Measurements from ENCODE around the gene PLCB1. TPM values are rescaled to one million over a fixed set of nuclear protein-coding genes. Genes with fewer than 3 reads are reported as not detected.

Gene PLCB1
- total and polyA plus RNA-seq, 2 donors: 16.8 to 147 TPM

DNA sequence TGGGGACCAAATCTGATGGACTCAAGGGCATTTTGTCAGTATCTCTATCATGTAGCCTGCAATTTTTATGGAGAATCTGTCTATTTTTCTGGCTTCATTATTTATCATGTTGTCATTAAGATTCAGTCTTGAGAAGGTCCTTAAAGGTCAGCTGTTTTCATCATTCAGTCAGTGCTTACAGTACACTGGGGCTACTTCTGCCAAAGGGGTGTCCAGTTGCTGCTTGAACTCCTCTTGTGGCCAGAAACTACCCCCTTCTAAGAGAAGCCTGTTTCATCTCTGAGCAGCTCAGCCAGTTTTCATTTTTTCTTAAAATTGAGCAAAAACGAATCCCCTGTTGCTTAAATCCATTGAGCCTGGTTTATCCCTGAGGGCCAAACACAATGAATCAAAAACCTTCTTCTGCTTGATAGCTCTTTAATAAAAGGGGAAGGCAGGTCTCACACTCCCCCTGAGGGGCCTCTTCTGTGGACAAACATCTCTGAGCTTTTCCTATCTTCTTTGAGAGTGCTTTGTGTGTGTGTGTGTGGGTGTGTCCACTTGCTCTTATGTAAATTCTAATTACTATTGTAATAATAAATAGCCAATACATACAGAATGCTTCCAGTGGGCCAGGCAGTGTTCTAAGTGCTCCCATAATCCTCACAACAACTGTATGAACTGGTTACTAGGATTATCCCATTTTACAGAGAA is 172.2 kb downstream of the PLCB1 start:
- WGBS: 25% methylated on average over 1 of the region's 1 CpG
- no peak for DNase-seq (ENCODE audit: extremely low spot score)
- H3K4me1 ChIP-seq (ENCODE audit: insufficient read depth): peaks cover 3% of the 10 kb centered on the region
- H3K4me3 ChIP-seq (ENCODE audit: low read depth, low read length): no peak overlapping the region
- H3K27ac ChIP-seq (ENCODE audit: low read depth): no peak overlapping the region
- no peaks in the 10 kb centered on the region for H3K36me3 ChIP-seq (ENCODE audit: insufficient read depth)

DNA sequence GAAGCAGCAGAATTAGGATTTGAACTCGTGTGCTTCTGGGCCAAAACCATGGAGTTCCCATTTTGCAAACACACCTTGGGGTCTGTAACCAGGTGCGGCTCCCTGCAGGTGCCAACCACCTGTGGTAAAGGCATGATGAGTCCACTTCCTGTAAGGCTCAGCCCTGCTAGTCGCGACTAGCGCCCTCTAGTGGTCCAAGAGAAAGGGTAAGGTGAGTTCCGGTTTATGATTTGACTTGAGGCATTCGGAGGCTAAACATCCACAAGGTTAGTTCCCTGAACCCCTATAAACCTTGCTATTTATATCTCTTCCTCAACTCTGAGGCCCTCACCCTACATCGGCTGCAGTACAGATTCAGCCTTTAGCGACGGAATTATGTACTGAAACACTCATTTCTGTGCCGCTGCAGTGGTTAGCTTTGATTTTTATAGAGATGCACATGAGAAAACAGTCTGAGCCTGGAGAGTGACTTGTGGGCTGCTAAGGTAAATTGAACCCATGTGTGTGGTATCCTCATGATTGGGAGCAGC is 173.4 kb downstream of the PLCB1 start:
- H3K4me3 ChIP-seq (ENCODE audit: low read depth, low read length): no peak overlapping the region
- 61% methylated on average over 11 of the region's 11 CpGs for WGBS
- no peak overlapping the region for H3K27ac ChIP-seq (ENCODE audit: low read depth)
- H3K36me3 ChIP-seq (ENCODE audit: insufficient read depth): no peaks in the 10 kb centered on the region
- peaks cover 3% of the 10 kb centered on the region for H3K4me1 ChIP-seq (ENCODE audit: insufficient read depth)
- no peak for DNase-seq (ENCODE audit: extremely low spot score)

DNA sequence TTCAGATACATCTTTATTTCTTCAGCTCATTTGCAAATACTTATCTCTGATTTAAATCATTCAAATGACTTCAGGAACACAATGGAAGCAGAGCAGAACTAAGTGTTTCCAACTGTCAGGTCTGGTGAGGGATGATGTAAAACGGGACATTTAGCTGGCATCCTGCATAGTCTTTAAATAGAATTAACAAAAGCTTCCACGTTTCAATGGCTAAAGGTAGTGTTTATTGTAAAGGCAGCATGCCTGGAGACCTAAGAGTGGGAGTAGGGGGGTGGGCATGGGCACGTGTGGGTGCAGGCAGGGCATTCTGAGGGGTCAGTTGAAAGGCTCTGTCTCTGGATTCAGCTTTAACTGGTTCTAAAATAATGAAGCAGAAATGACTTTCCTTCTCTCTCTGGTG is 174.9 kb downstream of the PLCB1 start:
- H3K27ac ChIP-seq (ENCODE audit: low read depth): no peak overlapping the region
- 43% methylated on average over 3 of the region's 3 CpGs for WGBS
- H3K4me1 ChIP-seq (ENCODE audit: insufficient read depth): peaks cover 3% of the 10 kb centered on the region
- no peak for DNase-seq (ENCODE audit: extremely low spot score)
- H3K36me3 ChIP-seq (ENCODE audit: insufficient read depth): no peaks in the 10 kb centered on the region
- H3K4me3 ChIP-seq (ENCODE audit: low read depth, low read length): no peak overlapping the region

DNA sequence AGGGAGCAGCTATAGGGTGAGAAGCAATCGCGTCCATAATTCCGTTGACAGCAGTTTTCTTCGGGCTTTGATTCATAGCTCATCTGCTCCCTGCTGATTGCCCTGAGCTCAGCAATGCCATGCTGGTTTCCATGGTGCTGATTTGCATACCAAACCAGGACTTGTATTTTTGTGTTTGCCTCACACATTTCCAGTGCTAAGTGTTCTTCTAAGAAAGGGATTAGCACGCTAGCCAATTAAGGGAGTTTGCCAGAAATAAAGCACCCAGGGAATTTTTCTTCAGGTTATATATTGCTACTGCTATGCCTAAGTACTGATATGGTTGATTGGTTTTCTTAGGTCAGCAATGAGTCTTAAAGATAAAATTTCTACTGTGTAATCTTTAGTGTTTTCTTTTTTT is 177.6 kb downstream of the PLCB1 start:
- H3K36me3 ChIP-seq (ENCODE audit: insufficient read depth): no peaks in the 10 kb centered on the region
- no peak overlapping the region for H3K27ac ChIP-seq (ENCODE audit: low read depth)
- H3K4me1 ChIP-seq (ENCODE audit: insufficient read depth): no peaks in the 10 kb centered on the region
- DNase-seq (ENCODE audit: extremely low spot score): no peak
- WGBS: 67% methylated on average over 5 of the region's 5 CpGs
- no peak overlapping the region for H3K4me3 ChIP-seq (ENCODE audit: low read depth, low read length)

DNA sequence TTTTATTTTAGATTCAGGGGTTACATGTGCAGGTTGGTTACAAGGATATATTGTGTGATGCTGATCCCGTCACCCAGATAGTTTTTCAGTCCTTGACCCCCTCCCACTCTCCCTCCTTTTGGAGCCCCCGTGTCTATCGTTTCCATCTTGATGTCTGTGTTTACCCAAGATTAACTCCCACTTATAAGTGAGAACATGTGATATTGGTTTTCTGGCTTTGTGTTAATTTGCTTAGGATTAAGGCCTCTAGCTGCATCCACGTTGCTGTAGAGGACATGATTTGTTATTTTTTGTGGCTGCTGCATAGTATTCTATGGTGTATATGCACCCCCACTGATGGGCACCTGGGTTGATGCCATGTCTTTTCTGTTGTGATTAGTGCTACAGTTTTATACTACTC is 178.6 kb downstream of the PLCB1 start:
- H3K4me3 ChIP-seq (ENCODE audit: low read depth, low read length): no peak overlapping the region
- H3K4me1 ChIP-seq (ENCODE audit: insufficient read depth): no peaks in the 10 kb centered on the region
- 67% methylated on average over 4 of the region's 4 CpGs for WGBS
- no peaks in the 10 kb centered on the region for H3K36me3 ChIP-seq (ENCODE audit: insufficient read depth)
- DNase-seq (ENCODE audit: extremely low spot score): no peak
- no peak overlapping the region for H3K27ac ChIP-seq (ENCODE audit: low read depth)

DNA sequence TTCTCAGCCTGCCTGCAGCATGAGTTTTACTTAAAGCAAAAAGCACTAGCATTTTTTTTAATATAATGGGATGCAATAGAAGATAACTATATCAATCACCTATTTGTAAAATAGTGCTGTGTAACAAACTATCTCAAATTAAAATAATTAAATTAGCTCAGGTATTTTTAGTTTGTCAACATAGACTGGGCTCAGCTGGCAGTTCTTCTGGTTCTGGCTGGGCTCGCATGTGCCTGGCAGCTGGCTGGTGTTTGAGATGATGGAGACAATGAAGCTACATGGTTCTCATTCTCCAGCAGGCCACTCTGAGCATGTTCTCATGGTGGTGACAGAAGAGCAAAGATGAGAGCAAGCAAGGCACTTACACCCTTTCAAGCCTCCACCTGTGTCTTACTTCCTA is 181.0 kb downstream of the PLCB1 start:
- no peak overlapping the region for H3K4me3 ChIP-seq (ENCODE audit: low read depth, low read length)
- 94% methylated on average over 1 of the region's 1 CpG for whole genome bisulfite sequencing
- H3K36me3 ChIP-seq (ENCODE audit: insufficient read depth): no peaks in the 10 kb centered on the region
- H3K4me1 ChIP-seq (ENCODE audit: insufficient read depth): no peaks in the 10 kb centered on the region
- no peak for DNase-seq (ENCODE audit: extremely low spot score)
- no peak overlapping the region for H3K27ac ChIP-seq (ENCODE audit: low read depth)

DNA sequence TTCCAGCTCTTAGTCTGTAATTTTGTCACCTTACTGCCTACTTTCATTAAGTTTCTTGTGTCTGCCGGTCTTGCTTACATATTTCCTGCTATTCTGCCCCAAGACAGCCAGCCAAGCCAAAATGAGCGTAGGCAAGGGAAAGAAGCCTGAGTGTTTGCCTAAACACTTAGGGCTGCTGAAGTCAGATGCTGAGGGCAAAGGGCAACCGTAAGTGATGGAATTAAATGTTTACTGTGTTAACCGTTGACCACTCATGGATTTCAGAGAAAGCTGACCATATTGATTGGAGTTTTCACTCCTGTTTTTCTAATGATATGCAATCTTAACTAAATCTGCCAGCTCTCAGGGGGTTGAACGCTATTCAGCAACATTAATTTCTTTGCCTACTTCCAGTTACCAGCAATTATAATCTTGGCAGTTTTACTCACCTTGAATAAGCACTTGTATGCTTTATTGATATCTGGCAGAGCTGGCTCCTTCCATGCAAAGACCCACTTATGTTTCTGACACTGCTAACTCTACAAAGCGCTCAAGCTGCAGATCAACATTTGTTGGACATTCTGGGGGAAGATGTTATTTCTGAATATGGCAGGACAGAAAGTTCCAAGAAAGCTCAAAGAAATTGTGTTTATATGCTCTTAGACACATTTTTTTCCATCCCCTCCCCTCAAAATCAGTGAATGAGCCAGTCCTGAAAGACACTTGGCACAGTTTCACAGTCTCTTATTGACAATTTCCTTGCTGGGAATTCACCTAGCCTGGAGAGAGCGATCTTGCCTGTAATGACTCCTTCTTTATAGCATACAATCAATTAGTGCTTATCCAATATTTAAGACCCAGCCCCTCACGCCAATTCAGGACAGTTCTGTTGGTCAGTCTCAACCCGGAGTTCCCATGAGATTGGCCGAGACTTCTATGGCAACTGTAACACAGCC is 183.8 kb downstream of the PLCB1 start:
- Histone ChIP-seq H3K4me1 (ENCODE audit: insufficient read depth) (no peaks in the 10 kb centered on the region), H3K36me3 (ENCODE audit: insufficient read depth) (no peaks in the 10 kb centered on the region), H3K27ac (ENCODE audit: low read depth) (no peak overlapping the region), H3K4me3 (ENCODE audit: low read depth, low read length) (no peak overlapping the region)
- no peak for DNase-seq (ENCODE audit: extremely low spot score)
- 93% methylated on average over 10 of the region's 10 CpGs for WGBS

DNA sequence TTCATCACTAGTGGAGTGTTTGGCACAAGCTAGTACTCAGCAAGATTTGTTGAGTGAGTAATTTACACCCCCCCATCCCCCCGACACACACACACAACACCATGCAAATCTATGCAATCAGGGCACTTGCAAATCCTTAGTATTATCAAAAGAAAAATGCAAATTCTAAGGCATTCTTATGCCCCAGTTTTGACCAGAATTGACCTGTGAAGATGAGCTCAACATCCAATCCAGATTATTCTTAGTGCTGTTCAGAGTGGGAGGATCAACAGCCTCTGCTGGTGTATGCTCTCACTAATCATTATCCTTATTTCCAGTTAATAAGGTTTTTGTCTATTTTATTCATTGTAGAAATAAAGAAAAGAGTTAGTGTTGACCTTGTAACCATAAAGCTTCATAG is 185.4 kb downstream of the PLCB1 start:
- H3K27ac ChIP-seq (ENCODE audit: low read depth): no peak overlapping the region
- no peak for DNase-seq (ENCODE audit: extremely low spot score)
- no peaks in the 10 kb centered on the region for H3K4me1 ChIP-seq (ENCODE audit: insufficient read depth)
- 93% methylated on average over 1 of the region's 1 CpG for WGBS
- H3K4me3 ChIP-seq (ENCODE audit: low read depth, low read length): no peak overlapping the region
- no peaks in the 10 kb centered on the region for H3K36me3 ChIP-seq (ENCODE audit: insufficient read depth)

DNA sequence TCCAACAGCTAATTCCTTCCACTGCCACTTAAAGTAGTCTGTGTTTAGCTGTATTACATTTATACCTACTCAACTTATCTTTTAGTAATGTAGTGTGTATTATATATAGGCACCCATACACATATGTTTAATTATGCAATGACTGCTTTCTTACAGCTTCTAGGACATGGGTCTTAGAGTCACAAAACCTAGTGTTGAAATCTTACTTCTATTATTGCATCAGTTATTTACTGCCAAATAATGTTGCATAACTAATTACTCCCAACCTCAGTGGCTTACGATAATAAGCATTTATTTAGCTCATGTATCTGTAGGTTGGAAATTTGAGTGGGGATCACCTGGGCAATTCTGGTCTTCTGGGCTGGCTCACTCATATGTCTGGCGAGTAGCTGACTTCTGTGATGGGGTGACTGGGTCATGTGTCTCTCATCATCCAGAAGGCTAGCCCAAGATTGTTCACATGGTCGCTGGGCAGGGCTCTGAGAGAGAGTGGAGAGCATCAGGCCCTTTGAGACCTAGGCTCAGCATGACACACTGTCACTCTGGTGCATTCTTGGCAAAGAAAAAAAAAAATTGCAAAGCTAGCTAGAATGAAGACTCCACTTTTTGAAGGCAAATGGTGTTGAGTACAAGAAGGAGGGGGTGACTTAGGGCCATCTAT is 187.0 kb downstream of the PLCB1 start:
- Histone ChIP-seq H3K4me3 (ENCODE audit: low read depth, low read length) (no peak overlapping the region), H3K27ac (ENCODE audit: low read depth) (no peak overlapping the region), H3K36me3 (ENCODE audit: insufficient read depth) (no peaks in the 10 kb centered on the region), H3K4me1 (ENCODE audit: insufficient read depth) (no peaks in the 10 kb centered on the region)
- WGBS: 94% methylated on average over 3 of the region's 3 CpGs
- DNase-seq (ENCODE audit: extremely low spot score): no peak

DNA sequence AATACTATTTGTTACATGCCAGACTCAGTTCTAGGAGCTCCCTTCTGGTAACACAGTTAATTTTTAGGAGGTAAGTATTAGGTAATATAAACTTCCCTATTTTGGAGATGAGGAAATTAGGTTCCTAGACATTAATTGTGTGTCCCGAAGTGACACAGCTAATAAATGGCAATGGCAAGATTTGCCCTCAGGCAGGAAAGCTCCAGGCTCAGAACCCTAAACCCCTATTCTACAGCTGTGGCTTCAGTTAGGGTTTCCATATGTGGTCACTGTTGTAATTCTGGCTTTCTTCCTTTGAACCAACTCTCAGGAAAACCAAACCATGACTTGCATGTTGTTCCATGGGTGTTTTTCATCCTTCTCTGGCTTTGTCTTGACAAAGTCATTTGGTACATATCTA is 188.2 kb downstream of the PLCB1 start:
- no peaks in the 10 kb centered on the region for H3K36me3 ChIP-seq (ENCODE audit: insufficient read depth)
- WGBS: 87% methylated on average over 1 of the region's 1 CpG
- H3K4me1 ChIP-seq (ENCODE audit: insufficient read depth): no peaks in the 10 kb centered on the region

DNA sequence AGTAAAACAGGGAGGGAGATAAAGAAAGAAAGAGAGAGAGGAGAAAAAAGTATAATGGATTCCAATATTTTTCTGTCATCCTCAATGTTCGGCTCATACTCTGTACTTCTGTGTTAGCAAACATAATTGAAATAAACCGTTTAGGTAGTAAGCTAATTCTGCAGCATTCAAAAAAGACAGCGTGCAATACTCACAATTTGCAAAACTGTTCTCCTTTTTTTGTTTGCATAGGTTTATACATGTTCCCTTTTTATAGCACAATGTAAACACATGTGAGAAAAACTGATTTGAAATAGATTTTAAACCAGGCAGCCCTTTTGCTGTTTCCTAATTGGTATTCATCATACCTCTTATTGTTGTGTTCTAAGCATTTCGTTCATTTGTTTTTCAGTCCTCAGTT is 188.9 kb downstream of the PLCB1 start:
- Histone ChIP-seq H3K4me1 (ENCODE audit: insufficient read depth) (peaks cover 3% of the 10 kb centered on the region), H3K27ac (ENCODE audit: low read depth) (no peak overlapping the region), H3K4me3 (ENCODE audit: low read depth, low read length) (no peak overlapping the region), H3K36me3 (ENCODE audit: insufficient read depth) (no peaks in the 10 kb centered on the region)
- no peak for DNase-seq (ENCODE audit: extremely low spot score)
- WGBS: 80% methylated on average over 4 of the region's 4 CpGs

More for the DNA sequence above, 188.2 kb downstream of the PLCB1 start:
- no peak for DNase-seq (ENCODE audit: extremely low spot score)
- Histone ChIP-seq H3K4me3 (ENCODE audit: low read depth, low read length) (no peak overlapping the region), H3K27ac (ENCODE audit: low read depth) (no peak overlapping the region)

DNA sequence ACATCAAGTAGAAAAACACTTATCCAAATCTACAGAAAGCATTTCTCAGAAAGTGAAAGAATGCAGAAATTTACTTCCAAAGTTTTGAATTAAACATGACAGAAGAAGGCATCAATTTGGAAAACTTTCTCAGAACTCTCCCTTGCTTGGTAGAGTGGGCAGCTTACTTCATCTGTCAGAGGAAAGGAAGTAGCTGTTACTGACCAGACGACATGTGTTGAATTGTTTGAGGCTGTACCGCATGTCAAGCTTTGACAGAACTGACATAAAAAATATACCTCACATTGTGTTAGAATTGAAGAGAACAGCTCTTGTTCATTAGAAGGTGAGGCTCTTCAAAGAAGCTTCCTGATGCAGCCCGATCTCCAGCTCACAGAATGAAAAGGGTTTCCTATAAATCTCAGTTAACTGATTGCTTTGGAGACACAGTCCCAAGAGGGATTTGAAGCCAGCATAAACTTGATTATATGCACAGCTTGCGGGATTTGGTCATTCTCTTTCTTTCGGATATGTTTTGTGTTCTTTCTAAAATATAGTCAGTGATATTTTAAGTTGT is 190.7 kb downstream of the PLCB1 start:
- H3K4me3 ChIP-seq (ENCODE audit: low read depth, low read length): no peak overlapping the region
- no peaks in the 10 kb centered on the region for H3K36me3 ChIP-seq (ENCODE audit: insufficient read depth)
- DNase-seq (ENCODE audit: extremely low spot score): no peak
- no peak overlapping the region for H3K27ac ChIP-seq (ENCODE audit: low read depth)
- 76% methylated on average over 5 of the region's 5 CpGs for WGBS
- peaks cover 3% of the 10 kb centered on the region for H3K4me1 ChIP-seq (ENCODE audit: insufficient read depth)

DNA sequence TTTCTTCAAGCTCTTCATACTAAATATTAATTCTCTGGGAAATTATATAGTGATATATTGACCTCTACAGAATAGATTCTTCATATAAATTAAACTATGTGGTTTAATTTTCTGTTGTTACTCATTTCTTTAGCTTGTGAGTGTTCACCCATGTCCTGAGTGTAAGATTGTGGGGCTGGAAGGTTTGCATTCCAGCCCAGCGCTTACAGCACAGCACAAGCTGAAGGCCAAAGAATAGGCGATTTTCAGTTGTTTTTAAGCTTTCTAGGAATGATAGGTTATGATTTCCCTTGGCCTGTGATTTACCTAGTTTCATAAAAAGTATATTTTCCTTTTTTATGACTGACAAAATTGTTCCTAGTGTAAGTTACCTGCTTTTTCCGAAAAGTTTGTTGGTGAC is 194.1 kb downstream of the PLCB1 start:
- Histone ChIP-seq H3K4me1 (ENCODE audit: insufficient read depth) (peaks cover 3% of the 10 kb centered on the region), H3K27ac (ENCODE audit: low read depth) (no peak overlapping the region), H3K36me3 (ENCODE audit: insufficient read depth) (no peaks in the 10 kb centered on the region), H3K4me3 (ENCODE audit: low read depth, low read length) (no peak overlapping the region)
- 78% methylated on average over 3 of the region's 3 CpGs for WGBS
- no peak for DNase-seq (ENCODE audit: extremely low spot score)
